ENCODE results near the gene STK32B. TPM values are rescaled to one million over a fixed set of nuclear protein-coding genes. Genes with fewer than 3 reads are reported as not detected.

STK32B gene
- total and polyA plus RNA-seq, 2 of the 4 experiments (the other 2 are of a cell fraction) = 5.5 to 6.3 TPM

DNA sequence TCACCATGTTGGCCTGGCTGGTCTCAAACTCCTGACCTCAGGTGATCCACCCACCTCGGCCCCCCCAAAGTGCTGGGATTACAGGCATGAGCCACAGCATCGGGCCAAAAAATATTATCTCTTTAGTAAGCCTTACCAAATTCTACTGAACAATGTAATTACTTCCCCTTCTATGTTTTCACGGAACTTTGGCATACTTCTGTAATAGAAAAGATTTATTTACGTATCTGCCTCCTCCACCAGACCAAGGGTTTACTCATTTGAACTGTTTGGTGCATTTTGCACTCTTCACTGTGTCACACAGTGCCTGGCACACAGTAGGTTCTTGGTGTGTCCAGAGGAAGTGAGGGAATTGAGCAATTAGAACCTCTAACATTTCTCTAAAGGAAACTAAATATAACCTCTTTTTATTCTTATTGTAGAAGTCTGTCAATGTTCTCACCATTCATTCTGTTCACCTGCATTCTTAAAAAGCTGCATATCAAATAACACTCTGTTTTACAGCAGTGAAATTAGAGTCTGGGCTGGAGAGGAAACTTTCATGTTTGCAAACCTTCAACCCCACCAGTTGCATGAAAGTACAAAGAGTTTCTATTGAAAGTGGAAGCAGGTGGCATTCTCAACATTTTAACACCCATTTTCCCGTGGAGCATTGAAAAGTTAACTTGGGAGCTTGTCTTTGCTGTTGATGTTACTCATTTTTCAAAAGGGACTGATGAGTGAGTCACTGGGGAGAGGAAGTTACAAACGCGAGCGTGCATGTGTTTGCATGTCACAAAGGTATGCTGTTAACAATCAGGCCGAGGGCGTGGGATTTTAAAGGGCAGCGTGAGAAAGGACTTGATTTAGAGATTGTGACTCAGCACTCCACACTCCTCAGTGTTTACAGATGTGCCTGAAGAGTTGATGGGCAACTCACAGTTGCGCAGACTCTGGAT lies 314.1 kb downstream of the STK32B start (continued):
- TF ChIP-seq, protein P1, sequence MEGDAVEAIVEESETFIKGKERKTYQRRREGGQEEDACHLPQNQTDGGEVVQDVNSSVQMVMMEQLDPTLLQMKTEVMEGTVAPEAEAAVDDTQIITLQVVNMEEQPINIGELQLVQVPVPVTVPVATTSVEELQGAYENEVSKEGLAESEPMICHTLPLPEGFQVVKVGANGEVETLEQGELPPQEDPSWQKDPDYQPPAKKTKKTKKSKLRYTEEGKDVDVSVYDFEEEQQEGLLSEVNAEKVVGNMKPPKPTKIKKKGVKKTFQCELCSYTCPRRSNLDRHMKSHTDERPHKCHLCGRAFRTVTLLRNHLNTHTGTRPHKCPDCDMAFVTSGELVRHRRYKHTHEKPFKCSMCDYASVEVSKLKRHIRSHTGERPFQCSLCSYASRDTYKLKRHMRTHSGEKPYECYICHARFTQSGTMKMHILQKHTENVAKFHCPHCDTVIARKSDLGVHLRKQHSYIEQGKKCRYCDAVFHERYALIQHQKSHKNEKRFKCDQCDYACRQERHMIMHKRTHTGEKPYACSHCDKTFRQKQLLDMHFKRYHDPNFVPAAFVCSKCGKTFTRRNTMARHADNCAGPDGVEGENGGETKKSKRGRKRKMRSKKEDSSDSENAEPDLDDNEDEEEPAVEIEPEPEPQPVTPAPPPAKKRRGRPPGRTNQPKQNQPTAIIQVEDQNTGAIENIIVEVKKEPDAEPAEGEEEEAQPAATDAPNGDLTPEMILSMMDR (conservative IDR thresholded peaks at IDR 0.05; ENCODE audit: low read depth, low read length) = no peak
- TF ChIP-seq FOS (IDR thresholded peaks at IDR 0.05; ENCODE audit: low read depth, low read length) (peak; percentile 88), RCOR1 (IDR thresholded peaks at IDR 0.05; ENCODE audit: insufficient replicate concordance, low read length) (peak; percentile 23)
